Ovary (tissue), 9 donors: ENCODE results near the gene KRT77. TPM values are rescaled to one million over a fixed set of nuclear protein-coding genes. Genes with fewer than 3 reads are reported as not detected.

ENCODE experiments used
- DNase-seq, 5 donors: peaks; one replicate each; pipeline ENCODE4 v3.0.0-alpha.2; 2019 to 2020
- H3K27ac ChIP-seq, 2 donors: fragments of 200-600 bp; one replicate each; pipeline versions ENCODE4 v1.5.1 to v1.8.0; 2019 to 2022
- H3K27me3 ChIP-seq: fragments of 200-600 bp; one replicate; pipeline ENCODE4 v1.8.0; 2022
- H3K36me3 ChIP-seq: fragments of 200-600 bp; sonication (generic); one replicate; pipeline ENCODE4 v1.5.1; 2019
- H3K4me1 ChIP-seq: one replicate; pipeline ENCODE4 v1.8.1; 2013; ENCODE audit warnings: mild to moderate bottlenecking, moderate library complexity; ENCODE audit not compliant: insufficient read depth
- H3K4me3 ChIP-seq: fragments of 200-600 bp; sonication (generic); one replicate; pipeline ENCODE4 v1.5.1; 2017
- H3K9me3 ChIP-seq, 2 donors: fragments of 200-600 bp in 1 of 2; sonication (generic) in 1 of 2; one replicate each; pipeline versions ENCODE4 v1.5.1 to v1.8.1; 2013 to 2019; ENCODE audit warnings: mild to moderate bottlenecking in 1 of 2, moderate library complexity in 1 of 2
- CTCF ChIP-seq, 3 donors: fragments of 450-650 bp in 2 of 3; fragments of 200-600 bp in 1 of 3; IDR thresholded peaks; one replicate each; pipeline versions ENCODE4 v1.5.1 to v1.8.0; 2016 to 2022; ENCODE audit warnings: antibody characterized with exemption in 3 of 3, mild to moderate bottlenecking in 1 of 3
- EP300 ChIP-seq: sonication (generic); formaldehyde crosslinking; IDR thresholded peaks from one replicate; pipeline ENCODE4 v1.6.1; 2017; ENCODE audit warnings: antibody characterized with exemption
- POLR2A ChIP-seq: fragments of 450-650 bp; IDR thresholded peaks from one replicate; pipeline ENCODE4 v1.6.1; 2017; ENCODE audit warnings: antibody characterized with exemption, mild to moderate bottlenecking, moderate library complexity
- WGBS, 3 donors: extraction: QIAGEN DNeasy Blood & Tissue Kit in 1 of 3; methylation state at CpG; one replicate each; pipeline versions ENCODE4 v1.1.5 to v1.1.7; 2013 to 2017; 5-methylcytosine and 5-hydroxymethylcytosine counted together
- intact Hi-C, 4 donors: fragments of 100-400 bp; cut with DNase I; formaldehyde crosslinking; loops; one replicate each; pipeline versions ENCODE4 v1.11.0 to v1.15.1; 2022 to 2023
- polyA plus RNA-seq, 2 donors: library from polyadenylated mRNA; stranded (reverse); fragments of 200-250 nt in 1 of 2; fragments of 350-450 nt in 1 of 2; fragmentation: Illumina TruSeq in 1 of 2; extraction: RNeasy Lipid Tissue Mini Kit (QIAGEN cat#74804) in 1 of 2; gene quantifications; one replicate each; pipeline ENCODE4 v1.2.3, GENCODE V29; 2013 to 2014
- total RNA-seq, 7 donors: library from RNA; depleted of rRNA in 2 of 7; stranded (reverse); fragments of >200 nt in 2 of 7; fragmentation: NEBNext Ultra II Directional in 3 of 7; extraction: Animal tissue kit (Norgen Biotek cat#: 25700) in 3 of 7; gene quantifications; one replicate each; pipeline versions ENCODE4 v1.1.0 to v1.2.4, GENCODE V29; 2016 to 2023
- donor health status: DM: no; HTN: no; CAD: no; lungs with moderate emphysema.
- donor health status: DM: no; HTN: no; CAD: no.
- donor health status: Bipolar disorder and iron deficiency.
- donor health status: DM: yes; HTN: yes; CAD: no.
- donor health status: DM: no; HTN: no; CAD: no.
- donor health status: DM: yes; HTN: yes; CAD: no.

Gene KRT77
- total and polyA plus RNA-seq, 9 donors = not detected

- Histone ChIP-seq H3K27ac (no peak overlapping the region), H3K4me3 (no peak overlapping the region), H3K27me3 (no peaks in the 10 kb centered on the region), H3K4me1 (no peaks in the 10 kb centered on the region), H3K9me3 (no peaks in the 10 kb centered on the region), H3K36me3 (no peaks in the 10 kb centered on the region)
- TF ChIP-seq POLR2A (no peak), CTCF (IDR thresholded peaks at IDR 0.05) (no peak), EP300 (no peak)
- intact Hi-C loops = no loop called here
- WGBS, 3 donors = 56 to 72% (median 60%) methylated on average over 2 of the region's 2 CpGs
- DNase-seq = no peak
Observed at GRCh38 chr12:52722680-52723079, 19.4 kb upstream of the KRT77 start.

GRCh38 chr12:52721838-52722470, 18.6 kb upstream of the KRT77 start:
- H3K27me3 ChIP-seq = no peaks in the 10 kb centered on the region
- no peak overlapping the region for H3K4me3 ChIP-seq
- H3K9me3 ChIP-seq = no peaks in the 10 kb centered on the region
- H3K27ac ChIP-seq = no peak overlapping the region
- no peaks in the 10 kb centered on the region for H3K4me1 ChIP-seq
- 36 to 37% (median 36%) methylated on average over 3 of the region's 3 CpGs for WGBS, 3 donors
- TF ChIP-seq CTCF (IDR thresholded peaks at IDR 0.05) = no peak
- TF ChIP-seq POLR2A = no peak
- TF ChIP-seq EP300 = no peak
- no peak for DNase-seq
- no peaks in the 10 kb centered on the region for H3K36me3 ChIP-seq
- intact Hi-C loops = no loop called here

- no peak for DNase-seq
Observed at GRCh38 chr12:52720365-52720886, 17.1 kb upstream of the KRT77 start.

GRCh38 chr12:52716061-52716460, 12.7 kb upstream of the KRT77 start:
- Histone ChIP-seq H3K27me3 (no peaks in the 10 kb centered on the region), H3K4me1 (no peaks in the 10 kb centered on the region), H3K9me3 (no peaks in the 10 kb centered on the region), H3K4me3 (no peak overlapping the region), H3K36me3 (no peaks in the 10 kb centered on the region), H3K27ac (no peak overlapping the region)
- no peak for TF ChIP-seq EP300
- no peak for TF ChIP-seq POLR2A
- no peak for TF ChIP-seq CTCF (IDR thresholded peaks at IDR 0.05)
- intact Hi-C loops = no loop called here
- 85 to 93% (median 88%) methylated on average over 5 of the region's 5 CpGs for WGBS, 3 donors
- DNase-seq = no peak

More at GRCh38 chr12:52720365-52720886, 17.1 kb upstream of the KRT77 start:
- Histone ChIP-seq H3K27ac (no peak overlapping the region), H3K4me1 (no peaks in the 10 kb centered on the region), H3K36me3 (no peaks in the 10 kb centered on the region), H3K4me3 (no peak overlapping the region), H3K9me3 (no peaks in the 10 kb centered on the region), H3K27me3 (no peaks in the 10 kb centered on the region)
- intact Hi-C loops = no loop called here
- WGBS, 3 donors = 71 to 79% (median 78%) methylated on average over 8 of the region's 8 CpGs
- TF ChIP-seq POLR2A (no peak), EP300 (no peak), CTCF (IDR thresholded peaks at IDR 0.05) (no peak)
